Glutamatergic neuron (in vitro differentiated cells): Measurements from ENCODE around the gene SYT6. TPM values are rescaled to one million over a fixed set of nuclear protein-coding genes. Genes with fewer than 3 reads are reported as not detected.
A peak's percentile ranks its signal among the peaks of the same experiment; 100 is the strongest.

Experiments
- DNase-seq: peaks from one replicate; pipeline ENCODE4 v3.0.0; 2022
- H3K27ac Mint-ChIP-seq: one replicate; pipeline ENCODE4 v1.8.0; 2020; ENCODE audit warnings: mild to moderate bottlenecking, mixed read lengths, inconsistent platforms; ENCODE audit not compliant: unreplicated experiment
- H3K27me3 Mint-ChIP-seq: one replicate; pipeline ENCODE4 v1.8.0; 2020; ENCODE audit warnings: mild to moderate bottlenecking, moderate library complexity, mixed read lengths, inconsistent platforms; ENCODE audit not compliant: unreplicated experiment
- H3K36me3 Mint-ChIP-seq: one replicate; pipeline ENCODE4 v1.8.0; 2020; ENCODE audit warnings: mild to moderate bottlenecking, mixed read lengths, inconsistent platforms; ENCODE audit not compliant: unreplicated experiment
- H3K4me1 Mint-ChIP-seq: one replicate; pipeline ENCODE4 v1.8.0; 2020; ENCODE audit warnings: mild to moderate bottlenecking, low read depth, mixed read lengths, inconsistent platforms; ENCODE audit not compliant: unreplicated experiment
- H3K4me3 Mint-ChIP-seq: one replicate; pipeline ENCODE4 v1.8.0; 2020; ENCODE audit warnings: mild to moderate bottlenecking, mixed read lengths, inconsistent platforms; ENCODE audit not compliant: unreplicated experiment
- H3K9me3 Mint-ChIP-seq: one replicate; pipeline ENCODE4 v1.8.0; 2020; ENCODE audit warnings: mild to moderate bottlenecking, moderate library complexity, mixed read lengths, inconsistent platforms; ENCODE audit not compliant: unreplicated experiment
- CTCF ChIP-seq: fragments of 200-600 bp; sonication (generic); IDR thresholded peaks from one replicate; pipeline ENCODE4 v1.5.0; 2021; ENCODE audit not compliant: partially characterized antibody, unreplicated experiment
- long read RNA-seq: library from polyadenylated mRNA; unstranded; transcript quantifications from one replicate; pipeline ENCODE4 v2.0.0, GENCODE V29; 2020; ENCODE audit not compliant: unreplicated experiment
- total RNA-seq: library from RNA; stranded (reverse); fragmentation: NEBNext Ultra II Directional; extraction: Animal tissue kit (Norgen Biotek cat#: 25700); gene quantifications from one replicate; pipeline ENCODE4 v1.2.1, GENCODE V29; 2021; ENCODE audit not compliant: unreplicated experiment

Gene SYT6
- 11.1 TPM for total RNA-seq
- long read RNA-seq, full-length matches to known transcripts: 1 of 4 reads
- long read RNA-seq, partial matches to known transcripts: 0 of 4 reads
- long read RNA-seq, other reads (novel, unspliced or antisense): 3 of 4 reads

- H3K27ac Mint-ChIP-seq: peak within 1 kb of the TSS; percentile 75
- H3K36me3 Mint-ChIP-seq: no peaks in the 10 kb centered on the region
- H3K27me3 Mint-ChIP-seq: peaks cover 15% of the 10 kb centered on the region
- DNase-seq: peak; percentile 55
- TF ChIP-seq CTCF: no peak
- H3K4me1 Mint-ChIP-seq: peaks cover 21% of the 10 kb centered on the region
- peak within 1 kb of the TSS; percentile 91 for H3K4me3 Mint-ChIP-seq
- H3K9me3 Mint-ChIP-seq: peaks cover 5% of the 10 kb centered on the region
These were observed at the start of gene SYT6 for GRCh38 chr1:114153261-114154145. Gene SYT6 (minus strand): TSS chr1:114153869. CDS start chr1:114153772, 97 bp downstream.

GRCh38 chr1:114201486-114201885 lies 47.8 kb upstream of the SYT6 start:
- Mint-ChIP-seq H3K27me3 (peaks cover 2% of the 10 kb centered on the region), H3K4me1 (no peaks in the 10 kb centered on the region), H3K4me3 (no peak overlapping the region), H3K9me3 (no peaks in the 10 kb centered on the region), H3K27ac (no peak overlapping the region), H3K36me3 (no peaks in the 10 kb centered on the region)
- no peak for TF ChIP-seq CTCF
- no peak for DNase-seq

- DNase-seq: no peak
- Mint-ChIP-seq H3K27me3 (peaks cover 2% of the 10 kb centered on the region), H3K9me3 (no peaks in the 10 kb centered on the region)
These were observed 45.4 kb upstream of the SYT6 start for GRCh38 chr1:114199017-114199594.

GRCh38 chr1:114196992-114197907 lies 43.6 kb upstream of the SYT6 start:
- no peak overlapping the region for H3K27ac Mint-ChIP-seq
- no peaks in the 10 kb centered on the region for H3K9me3 Mint-ChIP-seq
- H3K4me3 Mint-ChIP-seq: no peak overlapping the region
- H3K4me1 Mint-ChIP-seq: no peaks in the 10 kb centered on the region
- H3K36me3 Mint-ChIP-seq: peaks cover 4% of the 10 kb centered on the region
- peaks cover 2% of the 10 kb centered on the region for H3K27me3 Mint-ChIP-seq
- DNase-seq: no peak
- TF ChIP-seq CTCF: no peak

More at GRCh38 chr1:114199017-114199594, 45.4 kb upstream of the SYT6 start:
- Mint-ChIP-seq H3K4me3 (no peak overlapping the region), H3K36me3 (peaks cover 4% of the 10 kb centered on the region), H3K4me1 (no peaks in the 10 kb centered on the region), H3K27ac (no peak overlapping the region)
- no peak for TF ChIP-seq CTCF
